GM21825 (cell line): ENCODE results near the gene C1orf56.

Experiments used
- ATAC-seq: cut with Tn5 transposase; IDR thresholded peaks from one replicate; pipeline ENCODE4 v1.9.1; 2021; ENCODE audit warnings: mild to moderate bottlenecking, moderate library complexity; ENCODE audit not compliant: unreplicated experiment

C1orf56 gene, protein sequence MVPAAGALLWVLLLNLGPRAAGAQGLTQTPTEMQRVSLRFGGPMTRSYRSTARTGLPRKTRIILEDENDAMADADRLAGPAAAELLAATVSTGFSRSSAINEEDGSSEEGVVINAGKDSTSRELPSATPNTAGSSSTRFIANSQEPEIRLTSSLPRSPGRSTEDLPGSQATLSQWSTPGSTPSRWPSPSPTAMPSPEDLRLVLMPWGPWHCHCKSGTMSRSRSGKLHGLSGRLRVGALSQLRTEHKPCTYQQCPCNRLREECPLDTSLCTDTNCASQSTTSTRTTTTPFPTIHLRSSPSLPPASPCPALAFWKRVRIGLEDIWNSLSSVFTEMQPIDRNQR

GRCh38 chr1:151047591-151047924, at the start of gene C1orf56:
Gene C1orf56 (plus strand): TSS chr1:151047751. CDS start chr1:151047848, 97 bp downstream.
- ATAC-seq, result peak; percentile 36

- no peak for ATAC-seq
These were observed 49.6 kb upstream of the C1orf56 start for GRCh38 chr1:150997949-150998348.

DNA sequence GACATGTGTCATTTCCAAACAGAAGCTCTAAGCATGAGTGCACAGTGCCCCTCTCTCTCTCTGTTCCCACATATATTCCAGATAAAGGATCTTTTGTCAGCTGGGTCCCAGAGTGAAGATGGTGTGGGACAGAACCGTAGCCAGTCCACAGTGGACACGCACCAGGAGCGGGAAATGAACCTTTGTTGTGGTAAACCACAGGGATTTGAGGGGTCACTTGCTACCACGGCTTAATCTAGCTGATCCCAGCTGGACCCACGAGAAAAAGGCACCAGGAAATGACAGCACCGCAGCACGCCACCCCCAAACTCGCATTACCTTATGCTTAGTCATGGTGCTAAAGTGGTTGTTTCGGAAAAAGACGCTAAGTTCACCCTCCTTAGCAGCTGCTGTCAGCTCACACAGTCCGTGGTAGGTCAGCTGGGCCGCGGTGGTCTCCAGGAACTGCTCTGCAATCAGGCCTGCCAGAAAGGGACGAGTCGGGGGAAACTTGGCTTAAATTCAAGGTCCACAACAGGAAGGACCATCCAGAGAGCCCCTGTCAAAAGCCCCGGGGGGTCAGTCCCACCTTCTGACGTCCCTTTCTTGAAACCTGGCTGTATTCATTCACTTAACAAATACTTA, 48.4 kb upstream of the C1orf56 start:
- ATAC-seq, result no peak

DNA sequence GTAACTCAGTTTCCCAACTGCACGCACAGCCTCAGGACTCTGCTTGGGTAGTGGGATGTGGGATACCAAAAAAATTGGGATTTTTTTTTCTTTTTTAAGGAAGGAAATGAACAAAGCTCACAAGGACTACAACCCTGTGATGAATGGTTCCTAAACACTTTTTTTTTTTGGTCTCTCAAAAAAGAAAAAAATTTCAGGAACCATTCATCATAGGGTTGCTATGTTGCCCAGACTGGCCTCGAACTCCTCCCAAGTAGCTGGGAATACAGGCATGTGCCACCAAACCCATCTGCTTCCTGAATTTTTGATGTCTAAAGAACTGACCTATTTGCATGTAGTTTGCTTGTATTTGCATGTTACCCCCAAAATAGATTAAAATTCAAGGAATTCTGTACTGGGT, 47.6 kb upstream of the C1orf56 start:
- ATAC-seq, result no peak

- ATAC-seq, result no peak
These were observed 47.1 kb upstream of the C1orf56 start for GRCh38 chr1:151000408-151000807.

DNA sequence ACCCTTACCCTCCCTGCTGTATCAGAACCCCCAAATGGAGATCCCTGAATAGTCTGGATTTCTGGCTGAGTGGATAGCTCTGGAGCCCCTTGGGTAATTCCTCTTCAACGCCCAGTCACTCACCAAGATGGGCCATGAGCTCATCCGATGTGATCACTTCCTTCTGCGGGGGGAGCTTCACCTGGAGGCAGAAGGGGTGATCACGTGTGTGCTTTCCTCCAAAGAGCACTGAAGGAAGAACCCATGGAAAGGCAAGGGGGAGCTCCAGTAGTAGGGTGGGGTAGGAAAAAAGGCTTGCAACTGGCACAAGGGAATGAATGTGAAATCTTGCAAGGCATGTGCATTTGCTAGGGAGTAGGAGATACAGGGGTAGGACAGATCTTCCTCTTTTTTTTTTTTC, 45.9 kb upstream of the C1orf56 start:
- ATAC-seq, result no peak

DNA sequence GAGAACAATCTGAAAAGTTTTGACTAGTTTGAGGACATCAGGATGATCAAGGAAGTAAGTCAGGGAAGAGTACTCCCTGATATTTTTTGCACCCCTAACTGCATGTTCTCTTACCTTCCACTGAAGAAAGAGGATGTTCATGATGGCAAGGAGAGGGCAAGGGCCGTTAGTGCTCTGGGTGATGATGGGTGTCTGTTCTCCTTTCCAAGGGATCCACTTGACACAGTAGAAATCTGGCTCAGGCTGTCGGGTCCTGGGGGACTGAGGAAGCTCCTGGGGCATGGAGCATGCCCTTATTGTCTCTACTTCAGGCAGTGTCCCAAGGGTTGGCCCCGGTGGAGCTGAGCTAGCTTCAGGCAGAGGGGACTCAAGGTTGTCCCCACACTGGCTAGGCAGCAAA, 45.5 kb upstream of the C1orf56 start:
- ATAC-seq, result no peak

DNA sequence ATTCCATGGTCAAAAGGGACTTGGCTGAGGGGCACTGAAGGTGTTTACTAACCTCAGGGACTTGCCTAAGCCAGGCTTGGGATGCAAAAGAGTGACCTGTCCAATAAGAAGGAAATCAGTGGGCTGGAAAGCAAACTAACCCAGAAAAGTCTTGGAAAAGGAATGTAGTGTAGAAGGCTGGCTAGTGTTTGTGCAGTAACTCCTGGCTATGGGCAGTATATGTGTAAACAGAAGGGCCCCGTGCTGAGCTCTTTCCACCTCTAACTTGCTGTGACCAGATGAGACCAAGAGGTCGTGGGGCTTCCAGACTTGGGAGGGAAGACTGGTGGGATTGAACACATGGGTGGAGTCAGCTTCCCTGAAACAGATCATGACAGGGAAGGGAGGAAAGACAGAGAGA, 44.9 kb upstream of the C1orf56 start:
- ATAC-seq, result no peak

- ATAC-seq, result no peak
These were observed 44.4 kb upstream of the C1orf56 start for GRCh38 chr1:151003180-151003579.

DNA sequence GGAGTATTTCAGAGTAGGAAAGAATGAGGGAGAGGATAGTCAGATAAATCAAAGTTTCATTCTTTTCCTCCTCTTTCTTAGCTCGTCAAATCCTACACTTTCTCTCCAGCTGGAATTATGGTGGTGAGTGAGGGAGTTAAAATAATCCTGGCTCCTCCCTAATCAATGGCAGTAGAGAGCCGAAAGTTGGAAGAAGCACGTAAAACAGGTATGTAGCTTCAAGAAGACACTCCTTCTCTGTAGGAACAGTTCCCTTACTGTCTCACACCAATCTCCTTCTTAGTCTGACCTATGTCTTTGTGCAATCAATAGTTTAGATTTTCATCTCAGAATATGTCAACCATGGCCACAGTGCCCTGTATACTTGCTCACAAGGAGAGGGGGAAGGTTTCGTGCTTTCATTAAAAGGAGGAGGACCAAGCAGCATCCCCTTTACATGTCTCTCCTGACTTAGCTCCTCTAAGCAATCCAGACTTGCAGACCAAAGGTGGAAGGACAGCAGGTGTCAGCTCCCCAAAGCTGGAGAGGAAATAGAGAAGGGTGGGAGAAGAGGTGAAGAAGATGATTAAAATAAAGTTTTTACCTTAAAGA, 41.7 kb upstream of the C1orf56 start:
- ATAC-seq, result no peak

GRCh38 chr1:151006327-151007052, 41.1 kb upstream of the C1orf56 start, which contains the start of gene MINDY1:
Gene MINDY1 (minus strand): TSS chr1:151006902. CDS start chr1:151002617, 4,285 bp downstream.
- ATAC-seq, result peak; percentile 34

DNA sequence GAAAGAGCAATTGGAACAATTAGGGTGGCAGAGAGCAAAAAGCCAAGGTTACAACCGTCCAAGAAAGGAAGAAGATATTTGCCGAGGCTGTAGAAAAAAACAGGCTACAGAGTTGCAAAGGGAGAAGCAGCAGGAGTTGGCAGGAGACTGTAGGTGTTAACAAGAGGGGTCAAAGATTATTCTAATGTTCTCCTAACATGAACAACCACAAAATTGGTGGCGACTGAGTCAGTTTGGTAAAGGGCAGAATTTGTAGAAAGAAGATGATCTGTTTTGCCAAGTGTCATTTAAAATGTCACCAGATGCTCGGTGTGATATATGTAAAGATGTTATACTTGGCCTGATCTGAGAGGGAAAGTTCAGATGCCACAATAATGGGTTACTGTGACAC, 39.7 kb upstream of the C1orf56 start:
- ATAC-seq, result no peak

DNA sequence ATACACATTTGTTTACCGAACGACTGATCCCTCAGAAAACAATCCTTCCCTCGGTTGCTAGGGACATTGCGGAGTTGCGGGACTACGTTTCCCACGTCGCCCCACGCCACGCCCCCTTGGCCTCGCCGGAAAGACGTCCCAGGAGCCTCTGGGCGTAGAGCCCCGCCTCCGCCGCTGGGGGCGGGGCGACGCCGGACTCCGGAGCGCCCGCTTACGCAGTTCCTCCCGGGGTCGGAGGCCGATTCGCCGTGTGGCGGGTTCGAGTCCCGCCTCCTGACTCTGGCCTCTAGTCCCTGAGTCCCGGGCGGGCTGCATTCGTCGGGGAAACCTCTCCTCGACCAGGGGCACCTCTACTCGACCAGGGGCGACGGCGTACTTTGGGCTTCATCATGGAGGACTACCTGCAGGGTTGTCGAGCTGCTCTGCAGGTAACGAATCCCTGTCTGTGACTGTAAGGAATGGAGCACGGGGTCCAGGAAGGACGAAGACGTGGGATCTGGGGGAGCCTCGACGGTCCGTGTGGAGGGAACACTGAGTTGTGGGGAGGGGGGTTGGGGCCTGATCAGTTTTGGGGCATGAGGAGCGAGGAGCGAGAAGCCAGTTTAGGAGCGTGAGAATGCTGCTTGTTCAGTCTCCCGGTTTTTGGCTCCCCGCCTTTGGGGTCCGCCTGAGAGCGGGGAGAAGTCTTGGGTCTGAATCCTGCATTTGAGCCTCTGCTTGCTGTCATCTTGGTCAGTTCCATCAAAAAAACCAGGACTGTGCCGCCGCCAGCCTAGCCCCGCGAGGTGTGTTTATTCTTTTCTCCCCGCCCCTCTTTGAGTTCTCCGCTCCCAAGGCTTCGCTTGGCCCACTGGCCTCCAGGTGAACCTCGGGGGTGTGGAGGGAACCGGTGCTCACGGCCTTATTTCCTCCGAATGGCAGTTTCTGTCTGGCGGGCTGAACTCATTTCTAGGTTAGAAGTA, 39.0 kb upstream of the C1orf56 start, which contains the start of gene PRUNE1:
TSS of gene PRUNE1 (plus strand) at position 206 of the 962 bp plus-strand sequence. CDS start at position 390, 184 bp downstream.
- ATAC-seq, result peak; percentile 65

DNA sequence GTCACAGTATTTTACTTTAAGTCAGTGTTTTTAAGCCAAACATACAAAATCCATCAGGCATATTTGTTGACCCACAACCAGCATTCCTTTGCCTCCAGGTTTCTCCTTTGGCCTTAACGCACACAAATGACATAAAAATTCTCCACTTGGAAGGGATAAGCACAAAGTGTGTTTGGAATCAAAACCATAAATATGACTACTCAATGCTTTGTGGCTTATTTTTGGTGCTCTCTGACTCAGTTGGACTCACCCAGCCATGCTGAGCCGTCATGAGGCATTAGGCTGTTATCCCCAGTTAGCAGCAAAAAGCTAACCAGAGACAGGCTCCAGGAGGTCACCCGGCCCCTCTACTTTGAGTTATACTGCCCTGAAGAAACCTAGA, 38.4 kb upstream of the C1orf56 start:
- ATAC-seq, result no peak

- no peak for ATAC-seq
These were observed 37.7 kb upstream of the C1orf56 start for GRCh38 chr1:151009674-151010345.

GRCh38 chr1:151010346-151010726, 37.2 kb upstream of the C1orf56 start:
- no peak for ATAC-seq

DNA sequence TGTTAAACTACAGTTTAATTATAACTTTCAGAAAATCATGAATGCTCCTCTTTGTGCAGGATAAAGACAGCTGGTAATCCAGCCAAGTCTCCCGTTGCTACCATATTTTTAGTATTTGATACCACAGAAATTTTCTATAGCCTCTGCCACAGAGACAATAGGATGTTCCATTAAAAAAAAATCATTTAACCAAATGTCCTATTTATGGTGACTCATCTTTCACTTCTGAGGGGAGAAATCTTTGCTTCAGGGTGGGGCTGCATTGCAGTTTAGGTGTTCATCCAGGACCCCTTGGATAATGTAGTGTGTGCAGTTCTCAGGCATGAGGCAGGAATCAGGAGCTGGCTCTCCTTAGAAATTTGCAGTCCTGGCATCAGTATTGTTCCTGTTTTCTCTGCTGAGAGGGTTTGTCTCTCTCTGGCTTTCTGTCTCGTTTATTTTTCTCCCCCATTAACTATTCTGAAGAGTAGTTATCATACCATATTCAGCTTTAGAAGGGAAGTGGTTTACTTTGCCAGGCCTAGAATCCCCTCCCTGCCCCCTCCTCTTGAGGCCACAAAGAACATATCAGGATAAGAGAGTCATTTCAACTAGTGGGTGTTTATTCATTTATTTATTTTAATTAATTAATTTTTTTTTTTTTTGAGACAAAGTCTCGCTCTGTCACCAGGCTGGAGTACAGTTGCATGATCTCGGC, 36.2 kb upstream of the C1orf56 start:
- no peak for ATAC-seq

DNA sequence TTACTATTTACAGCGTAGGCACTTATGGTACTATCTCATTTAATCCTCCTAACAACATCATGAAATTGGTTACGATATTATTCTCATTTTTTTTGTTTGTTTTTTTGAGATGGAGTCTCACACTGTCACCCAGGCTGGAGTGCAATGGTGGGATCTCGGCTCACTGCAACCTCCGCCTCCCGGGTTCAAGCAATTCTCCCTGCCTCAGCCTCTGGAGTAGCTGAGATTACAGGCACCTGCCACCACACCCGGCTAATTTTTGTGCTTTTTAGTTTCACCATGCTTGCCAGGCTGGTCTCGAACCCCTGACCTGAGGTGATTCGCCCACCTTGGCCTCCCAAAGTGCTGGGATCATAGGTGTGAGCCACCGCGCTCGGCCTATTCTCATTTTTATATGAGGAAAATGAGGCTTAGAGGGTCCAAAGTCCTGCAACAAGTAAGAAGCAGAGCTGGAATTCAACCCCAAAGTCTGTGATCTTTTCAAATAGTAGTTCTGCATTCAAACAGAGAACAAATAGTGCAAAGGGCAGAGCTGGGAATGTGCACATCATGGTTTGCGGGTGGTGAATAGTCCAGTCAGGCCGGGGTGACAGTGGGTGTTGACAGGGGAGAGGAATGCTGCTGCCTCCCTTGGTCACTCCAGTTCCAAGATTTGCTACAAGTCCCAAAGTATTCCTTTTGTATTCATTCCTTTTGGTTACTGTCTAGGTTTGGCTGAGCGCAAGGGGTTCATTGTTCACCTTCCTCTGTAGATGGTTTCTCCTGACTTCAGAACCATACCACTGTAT, 34.7 kb upstream of the C1orf56 start:
- no peak for ATAC-seq
